Esophagus squamous epithelium (tissue), 5 donors: ENCODE data around the gene LYL1. TPM values are rescaled to one million over a fixed set of nuclear protein-coding genes. Genes with fewer than 3 reads are reported as not detected.

Experiments
- DNase-seq: peaks from one replicate; lab custom pipeline; 2025; lab: John Stamatoyannopoulos, UW
- H3K27ac ChIP-seq, 4 donors: fragments of 200-600 bp; sonication (generic); one replicate each; pipeline ENCODE4 v1.5.1; 2016 to 2019; ENCODE audit warnings: mild to moderate bottlenecking in 1 of 4
- H3K27me3 ChIP-seq, 4 donors: fragments of 200-600 bp; sonication (generic); 1 replicate in 3 of 4; 2 replicates in 1 of 4; pipeline versions ENCODE4 v1.5.1 to v1.6.0; 2017 to 2021; ENCODE audit warnings: antibody characterized with exemption in 1 of 4
- H3K36me3 ChIP-seq, 3 donors: fragments of 200-600 bp; sonication (generic); one replicate each; pipeline ENCODE4 v1.5.1; 2016 to 2019
- H3K4me1 ChIP-seq, 3 donors: fragments of 200-600 bp; sonication (generic); one replicate each; pipeline ENCODE4 v1.5.1; 2017 to 2019
- H3K4me3 ChIP-seq, 4 donors: fragments of 200-600 bp; sonication (generic); 1 replicate in 3 of 4; 2 replicates in 1 of 4; pipeline ENCODE4 v1.5.1; 2016 to 2019; ENCODE audit warnings: mild to moderate bottlenecking in 2 of 4, moderate library complexity in 1 of 4
- H3K9me3 ChIP-seq, 3 donors: fragments of 200-600 bp; sonication (generic); one replicate each; pipeline ENCODE4 v1.5.1; 2016 to 2019
- CTCF ChIP-seq, 6 experiments: fragments of 450-650 bp in 4 of 6; fragments of 200-600 bp in 2 of 6; sonication (generic) in 2 of 6; IDR thresholded peaks; one replicate each; pipeline ENCODE4 v1.5.1; 2016 to 2019; ENCODE audit warnings: antibody characterized with exemption in 6 of 6, mild to moderate bottlenecking in 4 of 6, moderate library complexity in 4 of 6
- POLR2A ChIP-seq, 4 donors: fragments of 450-650 bp; IDR thresholded peaks; one replicate each; pipeline ENCODE4 v1.6.1; 2017; ENCODE audit warnings: antibody characterized with exemption in 4 of 4, mild to moderate bottlenecking in 4 of 4, moderate library complexity in 3 of 4
- WGBS, 2 donors: methylation state at CpG; one replicate each; pipeline ENCODE4 v1.1.5; 2018; 5-methylcytosine and 5-hydroxymethylcytosine counted together
- intact Hi-C: fragments of 100-400 bp; cut with DNase I; formaldehyde crosslinking; loops from one replicate; pipeline ENCODE4 v1.15.0; 2022
- total RNA-seq, 4 donors: library from RNA; depleted of rRNA; stranded (reverse); fragments of >200 nt; gene quantifications; one replicate each; pipeline ENCODE4 v1.1.0, GENCODE V29; 2016
- donor health status: DM: yes; HTN: yes; CAD: no.

Gene LYL1
- total RNA-seq, result 10 to 100 TPM in 1 of 4 donors, 1 to 10 TPM in 3; 2.1 to 13.0 (median 3.9) TPM

GRCh38 chr19:13102666-13103580, at the start of gene LYL1:
Gene LYL1, minus strand, starts transcription at chr19:13102858. Its CDS starts 1,687 bp downstream, at chr19:13101171.
- Histone ChIP-seq H3K4me1 (peaks cover 24 to 71% (median 34%) of the 10 kb centered on the region in 3 donors), H3K27ac (peak within 1 kb of the TSS; percentile 61 to 94 (median 92))

GRCh38 chr19:13151605-13152355, 49.1 kb upstream of the LYL1 start:
- Histone ChIP-seq H3K9me3 (no peaks in the 10 kb centered on the region), H3K36me3 (peaks cover 0 to 4% (median under 1%) of the 10 kb centered on the region in 3 donors), H3K27me3 (no peaks in the 10 kb centered on the region), H3K4me3 (peak overlapping the region; percentile 85 to 99 (median 94)), H3K27ac (peak overlapping the region; percentile 96 to 100 (median 100)), H3K4me1 (peaks cover 27 to 62% (median 30%) of the 10 kb centered on the region in 3 donors)
- intact Hi-C loops, result no loop called here
- 0% methylated on average over 5 to 12 of the region's 71 CpGs for WGBS, 2 donors
- TF ChIP-seq CTCF (IDR thresholded peaks at IDR 0.05) (no peak), POLR2A (IDR thresholded peaks at IDR 0.05) (peak in 3 of 4 donors; percentile 35 to 97 (median 95))
- peak; percentile 76 for DNase-seq

More at GRCh38 chr19:13102666-13103580, at the start of gene LYL1:
- intact Hi-C loops, result no loop called here
- Histone ChIP-seq H3K36me3 (peaks cover 0 to 27% (median 0%) of the 10 kb centered on the region in 3 donors), H3K27me3 (peaks cover 0 to 2% (median 0%) of the 10 kb centered on the region in 4 donors), H3K4me3 (peak within 1 kb of the TSS; percentile 23 to 65 (median 50)), H3K9me3 (no peaks in the 10 kb centered on the region)
- no peak for DNase-seq
- peak in 2 of 4 donors; percentile 18 to 25 for TF ChIP-seq POLR2A (IDR thresholded peaks at IDR 0.05)
- peak in 1 of 6 experiments; percentile 17 for TF ChIP-seq CTCF (IDR thresholded peaks at IDR 0.05)
- whole genome bisulfite sequencing, 2 donors, result 17 to 20% methylated on average over 1 to 2 of the region's 47 CpGs

GRCh38 chr19:13150931-13151604, 48.4 kb upstream of the LYL1 start:
- peak overlapping the region; percentile 96 to 100 (median 100) for H3K27ac ChIP-seq
- peaks cover 24 to 59% (median 25%) of the 10 kb centered on the region in 3 donors for H3K4me1 ChIP-seq
- peaks cover 0 to 8% (median 4%) of the 10 kb centered on the region in 3 donors for H3K36me3 ChIP-seq
- TF ChIP-seq CTCF (IDR thresholded peaks at IDR 0.05) (no peak), POLR2A (IDR thresholded peaks at IDR 0.05) (no peak)
- WGBS, 2 donors, result 0% methylated on average over 7 to 19 of the region's 34 CpGs
- no peak for DNase-seq
- no peaks in the 10 kb centered on the region for H3K27me3 ChIP-seq
- intact Hi-C loops, result no loop called here
- no peaks in the 10 kb centered on the region for H3K9me3 ChIP-seq
- peak overlapping the region; percentile 85 to 99 (median 94) for H3K4me3 ChIP-seq

GRCh38 chr19:13150187-13150930, 47.7 kb upstream of the LYL1 start, which contains the start of the genes IER2 and STX10:
Gene IER2, plus strand, starts transcription at chr19:13150411. Its CDS starts 2,776 bp downstream, at chr19:13153187.
Gene STX10, minus strand, starts transcription at chr19:13150375. Its CDS starts 202 bp downstream, at chr19:13150173.
- TF ChIP-seq POLR2A (IDR thresholded peaks at IDR 0.05), result peak in 3 of 4 donors; percentile 34 to 87 (median 65)
- TF ChIP-seq CTCF (IDR thresholded peaks at IDR 0.05), result peak; percentile 61 to 84 (median 69)
- no peaks in the 10 kb centered on the region for H3K9me3 ChIP-seq
- peaks cover 17 to 52% (median 18%) of the 10 kb centered on the region in 3 donors for H3K4me1 ChIP-seq
- peaks cover under 1 to 13% (median 6%) of the 10 kb centered on the region in 3 donors for H3K36me3 ChIP-seq
- H3K27ac ChIP-seq, result peak within 1 kb of the TSS; percentile 96 to 100 (median 100)
- DNase-seq, result peak; percentile 90
- intact Hi-C loops, result no loop called here
- WGBS, 2 donors, result 0% methylated on average over 2 to 12 of the region's 51 CpGs
- peak within 1 kb of the TSS; percentile 85 to 99 (median 94) for H3K4me3 ChIP-seq
- H3K27me3 ChIP-seq, result no peaks in the 10 kb centered on the region
